ENCODE data around the gene ZNF662. TPM values are rescaled to one million over a fixed set of nuclear protein-coding genes. Genes with fewer than 3 reads are reported as not detected.

Gene ZNF662
- total and polyA plus RNA-seq, 9 of the 15 experiments (the other 6 are each of a cell fraction or from before 2014, with no cell fraction given), result 0.07 to 0.55 (median 0.27) TPM

DNA sequence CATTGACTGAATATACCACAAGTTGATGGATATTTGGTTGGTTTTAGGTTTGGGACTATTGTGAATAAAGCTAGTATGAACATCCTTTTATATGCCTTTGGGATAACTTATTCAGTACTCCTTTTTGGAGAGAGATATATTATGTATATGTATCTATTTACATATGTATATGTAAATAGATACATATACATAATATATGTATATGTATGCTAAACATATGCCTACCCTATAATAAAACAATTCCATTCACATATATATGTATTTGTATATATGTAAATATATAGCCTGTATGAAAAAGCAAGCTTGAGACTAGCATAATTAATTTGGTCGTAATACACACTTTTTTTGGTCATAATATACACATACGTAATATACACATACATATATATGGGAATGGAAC is 57.3 kb downstream of the ZNF662 start (continued):
- no peak for TF ChIP-seq CEBPZ (IDR thresholded peaks at IDR 0.05; ENCODE audit: borderline replicate concordance, low read depth, low read length)

DNA sequence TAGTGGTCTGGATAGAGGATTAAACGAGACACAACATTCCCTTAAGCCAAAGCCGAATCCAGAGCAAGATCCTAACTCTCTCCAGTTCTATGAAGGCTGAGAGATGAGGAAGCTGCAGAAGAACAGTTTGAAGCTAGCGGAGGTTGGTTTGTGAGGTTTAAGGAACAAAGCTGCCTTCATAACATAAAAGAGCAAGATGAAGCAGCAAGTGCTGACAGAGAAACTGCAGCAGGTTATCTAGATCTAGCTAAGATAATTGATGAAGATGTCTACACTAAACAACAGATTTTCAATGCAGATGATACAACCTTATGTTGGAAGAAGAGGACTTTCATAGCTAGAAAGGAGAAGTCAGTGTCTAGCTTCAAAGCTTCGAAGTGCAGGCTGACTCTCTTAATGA is 58.3 kb downstream of the ZNF662 start:
- 0% methylated on average over 4 of the region's 4 CpGs for whole genome bisulfite sequencing (ENCODE audit: insufficient coverage, low coverage, missing lambda C conversion rate)
- ATAC-seq, result no peak
- H3K4me3 ChIP-seq, result no peak overlapping the region
- H3K27ac ChIP-seq (ENCODE audit: extremely low read depth, low read depth, low read length), result no peak overlapping the region
- H2AFZ ChIP-seq (ENCODE audit: low read depth, low read length), result no peak overlapping the region
- ChIA-PET POLR2A (interaction anchor here (0.6 to 1.0 kb wide), 3 partner anchors 11 to 371 kb away, joined by 3 read pairs; no protein-coding TSS in a partner anchor), CTCF (ENCODE audit: low intra/inter-chr PET ratio) (interaction anchor here (1.5 kb wide), 1 partner anchor 191 kb away, joined by 4 read pairs; no protein-coding TSS in a partner anchor)
- no peaks in the 10 kb centered on the region for H3K4me1 ChIP-seq (replicated peaks in 1 of 2; ENCODE audit: control insufficient read depth in 2 of 2, insufficient read depth in 2 of 2, low read length in 2 of 2)
- no peaks in the 10 kb centered on the region for H3K9me3 ChIP-seq (replicated peaks; ENCODE audit: control insufficient read depth, insufficient read depth, low read depth, low read length)
- no peak for DNase-seq (ENCODE audit: extremely low read depth in 1 of 4, low spot score in 3 of 4)
- intact Hi-C loops (cut with micrococcal nuclease) (loop anchor here (10.0 kb wide), 3 partner anchors 111 to 1231 kb away; no protein-coding TSS in a partner anchor), in situ Hi-C loops (cut with MboI) (loop anchor here (10.0 kb wide), 1 partner anchor 191 kb away; no protein-coding TSS in a partner anchor)
- no peaks in the 10 kb centered on the region for H3K36me3 ChIP-seq (ENCODE audit: control insufficient read depth, insufficient read depth, low read length)
- no peak for FAIRE-seq
- no peaks in the 10 kb centered on the region for H3K9me1 ChIP-seq (ENCODE audit: control insufficient read depth, insufficient read depth, low read length)
- BruUV-seq (replicated peaks), result no TSS peak
- no peak overlapping the region for H3K4me2 ChIP-seq (ENCODE audit: insufficient read depth, low read length)
- no peaks in the 10 kb centered on the region for H3K79me2 ChIP-seq (ENCODE audit: control insufficient read depth, insufficient read depth, low read length)
- no peak overlapping the region for H3K9ac ChIP-seq (ENCODE audit: insufficient read depth in 1 of 2, low read depth in 2 of 2, low read length in 2 of 2)
- H4K20me1 ChIP-seq (replicated peaks; ENCODE audit: control insufficient read depth, insufficient read depth, low read length), result no peaks in the 10 kb centered on the region
- H3K27me3 ChIP-seq (ENCODE audit: control insufficient read depth in 2 of 2, insufficient read depth in 2 of 2, low read length in 2 of 2), result no peaks in the 10 kb centered on the region
- TF ChIP-seq MAFK (IDR thresholded peaks at IDR 0.05; ENCODE audit: low read length) (no peak), SMAD3 (CRISPR knock-in tag; conservative IDR thresholded peaks at IDR 0.05) (no peak), ZNF79 (CRISPR knock-in tag; IDR thresholded peaks at IDR 0.05; ENCODE audit: low read depth) (no peak), JUN (IDR thresholded peaks at IDR 0.05; ENCODE audit: borderline replicate concordance, low read depth, low read length) (no peak), JUN (CRISPR knock-in tag; IDR thresholded peaks at IDR 0.05; ENCODE audit: borderline replicate concordance) (no peak), U2AF1 (optimal IDR thresholded peaks at IDR 0.05; ENCODE audit: low read depth, low read length) (no peak), ZNF586 (CRISPR knock-in tag; conservative IDR thresholded peaks at IDR 0.05) (no peak), BCL6 (CRISPR knock-in tag; IDR thresholded peaks at IDR 0.05) (no peak), ZBTB5 (IDR thresholded peaks at IDR 0.05) (no peak), ZNF639 (CRISPR knock-in tag; conservative IDR thresholded peaks at IDR 0.05 in 1 of 2, IDR thresholded peaks at IDR 0.05 in 1 of 2) (no peak), SLC30A9 (CRISPR knock-in tag; IDR thresholded peaks at IDR 0.05) (no peak), ZNF217 (CRISPR knock-in tag; IDR thresholded peaks at IDR 0.05) (no peak), ZBTB7A (IDR thresholded peaks at IDR 0.05; ENCODE audit: borderline replicate concordance, control insufficient read depth, low read depth, low read length) (no peak)

Data from K562 (cell line).